CD14-positive monocyte (primary cell): ENCODE data around the gene MAPK4. TPM values are rescaled to one million over a fixed set of nuclear protein-coding genes. Genes with fewer than 3 reads are reported as not detected.

Source experiments
- DNase-seq, 3 donors: peaks; one replicate each; pipeline ENCODE4 v3.0.0-alpha.2; 2011 to 2022
- H2AFZ ChIP-seq: 2 replicates; pipeline ENCODE4 v1.6.0; 2012; ENCODE audit warnings: mild to moderate bottlenecking, low read depth, low read length, inconsistent platforms; ENCODE audit not compliant: insufficient read depth, poor library complexity, severe bottlenecking
- H3K27ac ChIP-seq, 2 donors: 1 replicate in 1 of 2; 2 replicates in 1 of 2; pipeline ENCODE4 v1.5.1; 2012 to 2013; ENCODE audit warnings: low read length in 2 of 2, control low read depth in 1 of 2, inconsistent platforms in 1 of 2, low read depth in 1 of 2, mild to moderate bottlenecking in 1 of 2
- H3K27me3 ChIP-seq, 2 donors: one replicate each; pipeline versions ENCODE4 v1.6.0 to v1.6.1; 2011 to 2013; ENCODE audit warnings: low read length in 2 of 2; ENCODE audit not compliant: control insufficient read depth in 2 of 2, insufficient read depth in 2 of 2
- H3K36me3 ChIP-seq, 2 donors: replicated peaks in 1 of 2; 1 replicate in 1 of 2; 2 replicates in 1 of 2; pipeline versions ENCODE4 v1.5.1 to v1.6.1; 2012 to 2013; ENCODE audit warnings: low read length in 2 of 2, control low read depth in 1 of 2, inconsistent platforms in 1 of 2, mild to moderate bottlenecking in 1 of 2; ENCODE audit not compliant: insufficient read depth in 2 of 2, control insufficient read depth in 1 of 2
- H3K4me1 ChIP-seq, 2 donors: 1 replicate in 1 of 2; 2 replicates in 1 of 2; pipeline versions ENCODE4 v1.5.1 to v1.6.1; 2012 to 2013; ENCODE audit warnings: low read length in 2 of 2, control low read depth in 1 of 2, inconsistent platforms in 1 of 2, mild to moderate bottlenecking in 1 of 2, moderate library complexity in 1 of 2; ENCODE audit not compliant: insufficient read depth in 2 of 2, control insufficient read depth in 1 of 2
- H3K4me2 ChIP-seq: replicated peaks from 2 replicates; pipeline ENCODE3; 2012; ENCODE audit warnings: low read length, moderate library complexity, mild to moderate bottlenecking; ENCODE audit not compliant: poor library complexity, severe bottlenecking; ENCODE audit errors: extremely low read depth
- H3K4me3 ChIP-seq, 3 experiments: fragments of 200-600 bp in 1 of 3; sonication (generic) in 1 of 3; replicated peaks in 1 of 3; 1 replicate in 2 of 3; 2 replicates in 1 of 3; pipeline ENCODE4 v1.5.1; 2011 to 2013; ENCODE audit warnings: low read length in 3 of 3, mild to moderate bottlenecking in 3 of 3, control low read depth in 2 of 3, low read depth in 2 of 3, inconsistent platforms in 1 of 3, moderate library complexity in 1 of 3
- H3K79me2 ChIP-seq: 2 replicates; pipeline ENCODE4 v1.6.0; 2012; ENCODE audit warnings: mild to moderate bottlenecking, control low read depth, inconsistent platforms, low read length, moderate library complexity; ENCODE audit not compliant: insufficient read depth
- H3K9ac ChIP-seq: 2 replicates; pipeline ENCODE4 v1.6.0; 2017; ENCODE audit warnings: low read length, mild to moderate bottlenecking; ENCODE audit not compliant: insufficient read depth, poor library complexity, severe bottlenecking
- H3K9me3 ChIP-seq, 2 donors: replicated peaks in 1 of 2; 1 replicate in 1 of 2; 2 replicates in 1 of 2; pipeline versions ENCODE4 v1.5.1 to v1.6.1; 2012 to 2013; ENCODE audit warnings: low read length in 2 of 2, control low read depth in 1 of 2; ENCODE audit not compliant: control insufficient read depth in 1 of 2, insufficient read depth in 1 of 2
- H4K20me1 ChIP-seq: 2 replicates; pipeline ENCODE4 v1.6.0; 2012; ENCODE audit warnings: mild to moderate bottlenecking, low read length, control low read depth, moderate library complexity; ENCODE audit not compliant: insufficient read depth
- H3K27ac Mint-ChIP-seq, 7 donors: one replicate each; pipeline ENCODE4 v1.8.0; 2020; ENCODE audit warnings: mild to moderate bottlenecking in 7 of 7, mixed read lengths in 7 of 7, moderate library complexity in 6 of 7, inconsistent platforms in 2 of 7
- H3K27me3 Mint-ChIP-seq, 3 donors: one replicate each; pipeline ENCODE4 v1.8.0; 2021 to 2022; ENCODE audit warnings: low read depth in 3 of 3, mild to moderate bottlenecking in 3 of 3, mixed read lengths in 3 of 3, moderate library complexity in 3 of 3, inconsistent platforms in 1 of 3
- H3K36me3 Mint-ChIP-seq, 2 donors: one replicate each; pipeline ENCODE4 v1.8.0; 2020; ENCODE audit warnings: mixed read lengths in 2 of 2, inconsistent platforms in 1 of 2, mild to moderate bottlenecking in 1 of 2
- H3K4me1 Mint-ChIP-seq: one replicate; pipeline ENCODE4 v1.8.0; 2020; ENCODE audit warnings: mild to moderate bottlenecking, mixed read lengths
- H3K4me3 Mint-ChIP-seq, 2 donors: one replicate each; pipeline ENCODE4 v1.8.0; 2020; ENCODE audit warnings: mild to moderate bottlenecking in 2 of 2, mixed read lengths in 2 of 2, moderate library complexity in 1 of 2
- H3K9me3 Mint-ChIP-seq, 7 donors: one replicate each; pipeline ENCODE4 v1.8.0; 2020 to 2022; ENCODE audit warnings: mixed read lengths in 7 of 7, mild to moderate bottlenecking in 6 of 7, moderate library complexity in 6 of 7, inconsistent platforms in 2 of 7
- WGBS: methylation state at CpG from one replicate; pipeline ENCODE4 v1.1.5; 2013; ENCODE audit warnings: missing lambda C conversion rate; ENCODE audit not compliant: insufficient coverage; 5-methylcytosine and 5-hydroxymethylcytosine counted together
- intact Hi-C, 2 donors: fragments of 100-400 bp; cut with micrococcal nuclease; formaldehyde crosslinking; loops; one replicate each; pipeline versions ENCODE4 v1.15.0 to v1.15.1; 2023
- polyA plus RNA-seq, 3 donors: library from polyadenylated mRNA; depleted of rRNA in 1 of 3; unstranded in 2 of 3; stranded (reverse) in 1 of 3; fragments of 300-500 nt in 2 of 3; fragments of >200 nt in 1 of 3; fragmentation: Illumina TruSeq in 2 of 3; gene quantifications; 1 replicate in 2 of 3; 2 replicates in 1 of 3; pipeline ENCODE4 v1.2.3, GENCODE V29; 2012 to 2021
- TF ChIP-seq, protein P1 (sequence below): fragments of 200-600 bp; IDR thresholded peaks from one replicate; pipeline ENCODE4 v1.8.0; 2022; ENCODE audit warnings: antibody characterized with exemption, mild to moderate bottlenecking

The MAPK4 gene
- polyA plus RNA-seq, 3 donors = not detected

DNA sequence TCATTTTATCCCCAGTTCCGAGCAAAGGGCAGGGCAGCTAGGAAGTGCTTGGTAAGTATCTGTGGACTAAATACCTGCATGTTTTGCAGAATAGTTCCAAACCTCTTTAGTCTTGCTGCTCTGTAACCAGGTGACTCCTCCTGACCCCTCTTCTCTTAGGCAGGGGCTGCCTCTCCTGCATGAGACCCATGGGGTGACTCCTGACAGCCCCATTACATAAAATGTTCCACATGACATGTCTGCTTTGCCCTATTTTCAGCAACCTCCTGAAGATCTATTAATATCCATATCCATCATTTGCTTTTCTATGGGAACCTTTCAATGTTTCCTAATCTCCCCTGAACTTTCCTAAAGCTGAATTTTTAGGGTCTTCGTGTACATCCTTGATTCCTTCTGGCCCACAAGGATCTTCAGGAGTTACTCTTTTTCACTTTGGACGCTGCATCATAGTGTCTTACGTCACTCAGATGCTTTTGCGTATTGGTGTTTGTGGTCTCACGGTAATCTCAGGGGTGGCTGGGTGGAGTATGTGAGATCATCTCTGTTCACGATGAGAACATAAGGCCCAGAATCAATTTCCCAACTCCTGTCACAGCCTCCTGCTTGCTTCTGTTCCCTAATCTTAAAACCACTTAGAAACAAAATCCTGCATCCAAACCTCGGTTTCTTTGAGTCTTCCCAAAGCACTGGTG is 76.6 kb downstream of the MAPK4 start:
- WGBS = 78% methylated on average over 3 of the region's 8 CpGs
- Mint-ChIP-seq H3K4me3 (no peak overlapping the region), H3K4me1 (no peaks in the 10 kb centered on the region), H3K36me3 (no peaks in the 10 kb centered on the region), H3K27ac (no peak overlapping the region), H3K27me3 (peaks cover 0 to 2% (median 0%) of the 10 kb centered on the region in 3 donors), H3K9me3 (peaks cover 0 to 2% (median 0%) of the 10 kb centered on the region in 7 donors)
- intact Hi-C loops = no loop called here
- Histone ChIP-seq H3K9ac (no peak overlapping the region), H3K4me3 (no peak overlapping the region), H3K79me2 (no peaks in the 10 kb centered on the region), H3K27ac (no peak overlapping the region), H4K20me1 (no peaks in the 10 kb centered on the region), H3K4me1 (no peaks in the 10 kb centered on the region), H2AFZ (no peak overlapping the region), H3K27me3 (no peaks in the 10 kb centered on the region), H3K36me3 (no peaks in the 10 kb centered on the region), H3K4me2 (no peak overlapping the region), H3K9me3 (no peaks in the 10 kb centered on the region)
- no peak for DNase-seq
- TF ChIP-seq, protein P1, sequence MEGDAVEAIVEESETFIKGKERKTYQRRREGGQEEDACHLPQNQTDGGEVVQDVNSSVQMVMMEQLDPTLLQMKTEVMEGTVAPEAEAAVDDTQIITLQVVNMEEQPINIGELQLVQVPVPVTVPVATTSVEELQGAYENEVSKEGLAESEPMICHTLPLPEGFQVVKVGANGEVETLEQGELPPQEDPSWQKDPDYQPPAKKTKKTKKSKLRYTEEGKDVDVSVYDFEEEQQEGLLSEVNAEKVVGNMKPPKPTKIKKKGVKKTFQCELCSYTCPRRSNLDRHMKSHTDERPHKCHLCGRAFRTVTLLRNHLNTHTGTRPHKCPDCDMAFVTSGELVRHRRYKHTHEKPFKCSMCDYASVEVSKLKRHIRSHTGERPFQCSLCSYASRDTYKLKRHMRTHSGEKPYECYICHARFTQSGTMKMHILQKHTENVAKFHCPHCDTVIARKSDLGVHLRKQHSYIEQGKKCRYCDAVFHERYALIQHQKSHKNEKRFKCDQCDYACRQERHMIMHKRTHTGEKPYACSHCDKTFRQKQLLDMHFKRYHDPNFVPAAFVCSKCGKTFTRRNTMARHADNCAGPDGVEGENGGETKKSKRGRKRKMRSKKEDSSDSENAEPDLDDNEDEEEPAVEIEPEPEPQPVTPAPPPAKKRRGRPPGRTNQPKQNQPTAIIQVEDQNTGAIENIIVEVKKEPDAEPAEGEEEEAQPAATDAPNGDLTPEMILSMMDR = no peak

DNA sequence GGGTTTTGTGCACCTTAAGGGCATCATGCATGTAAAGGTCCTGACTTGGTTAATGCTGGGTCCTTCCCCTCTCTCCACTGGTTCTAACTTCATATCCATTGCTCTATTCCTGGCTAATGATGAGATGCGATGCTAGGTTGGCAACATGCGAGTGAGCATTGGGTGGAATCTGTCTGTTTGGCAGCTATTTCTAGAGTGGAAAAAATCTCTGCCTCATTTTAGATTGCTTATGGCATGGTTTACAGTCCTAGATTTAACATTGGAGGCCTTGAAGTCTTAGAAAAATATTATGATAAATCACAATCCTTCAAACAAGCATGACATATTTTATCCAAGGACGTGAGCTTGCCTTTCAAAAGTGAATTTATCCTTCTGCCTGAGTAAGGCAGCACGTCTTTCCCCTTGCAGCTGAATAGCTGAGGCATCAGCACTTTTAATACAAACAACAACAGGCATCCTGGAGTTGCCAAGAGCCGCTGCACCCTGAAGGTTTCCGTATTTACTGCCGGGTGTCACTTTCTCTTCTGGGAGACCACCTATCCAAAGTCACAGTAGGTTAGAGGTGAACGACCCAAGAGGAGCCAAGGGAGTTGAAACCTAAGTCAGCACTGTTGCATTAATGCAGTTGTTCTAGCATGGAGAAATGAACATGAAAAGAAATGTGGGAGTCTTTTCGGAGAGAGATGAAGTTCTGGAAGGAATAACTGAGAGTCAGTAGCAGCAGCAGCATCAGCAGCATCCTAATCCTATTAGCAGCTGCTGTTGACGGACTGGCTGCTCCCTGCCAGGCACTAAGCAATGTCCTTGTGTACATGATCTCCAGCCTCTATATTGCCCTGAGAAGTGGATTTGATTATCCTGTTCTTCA is 78.4 kb downstream of the MAPK4 start:
- Histone ChIP-seq H3K4me2 (no peak overlapping the region), H3K79me2 (no peaks in the 10 kb centered on the region), H3K36me3 (no peaks in the 10 kb centered on the region), H4K20me1 (no peaks in the 10 kb centered on the region), H2AFZ (no peak overlapping the region), H3K9me3 (no peaks in the 10 kb centered on the region), H3K9ac (no peak overlapping the region), H3K4me3 (no peak overlapping the region), H3K4me1 (no peaks in the 10 kb centered on the region), H3K27me3 (no peaks in the 10 kb centered on the region), H3K27ac (no peak overlapping the region)
- TF ChIP-seq, protein P1 = no peak
- H3K4me3 Mint-ChIP-seq = no peak overlapping the region
- H3K9me3 Mint-ChIP-seq = peaks cover 0 to 2% (median 0%) of the 10 kb centered on the region in 7 donors
- WGBS = 95% methylated on average over 6 of the region's 10 CpGs
- H3K27ac Mint-ChIP-seq = no peak overlapping the region
- intact Hi-C loops = no loop called here
- H3K4me1 Mint-ChIP-seq = no peaks in the 10 kb centered on the region
- DNase-seq = no peak
- H3K27me3 Mint-ChIP-seq = peaks cover 0 to 1% (median 0%) of the 10 kb centered on the region in 3 donors
- no peaks in the 10 kb centered on the region for H3K36me3 Mint-ChIP-seq
